BJ (cell line): ENCODE measurements around the gene TPRKB. TPM values are rescaled to one million over a fixed set of nuclear protein-coding genes. Genes with fewer than 3 reads are reported as not detected.
A peak's percentile ranks its signal among the peaks of the same experiment; 100 is the strongest.
"Not testable (repeated sequence)": the region's sequence is repeated elsewhere in the genome, so short reads cannot be mapped to it uniquely, and the experiment has no call there.

ENCODE experiments used
- CTCF ChIA-PET: fragments of 350-600 bp; formaldehyde crosslinking; extraction: SDS; loops from one replicate; lab custom pipeline; 2021; ENCODE audit warnings: antibody characterized with exemption, inconsistent platforms; lab: Yijun Ruan, JAX
- POLR2A ChIA-PET: fragments of 300-600 bp; sonication (Branson Sonifier 250); formaldehyde crosslinking; extraction: SDS; loops from one replicate; lab custom pipeline; 2021; ENCODE audit warnings: antibody characterized with exemption; lab: Charles Lee
- DNase-seq: peaks from one replicate; pipeline ENCODE4 v3.0.0-alpha.2; 2011; ENCODE audit warnings: low read depth
- H3K27me3 ChIP-seq: 2 replicates; pipeline ENCODE4 v1.6.0; 2011; ENCODE audit warnings: low read length; ENCODE audit not compliant: control insufficient read depth, insufficient read depth
- H3K36me3 ChIP-seq: 2 replicates; pipeline ENCODE4 v1.5.1; 2011; ENCODE audit warnings: low read length; ENCODE audit not compliant: control insufficient read depth, insufficient read depth
- H3K4me3 ChIP-seq: 2 replicates; pipeline ENCODE4 v1.5.1; 2011; ENCODE audit warnings: low read depth, mild to moderate bottlenecking, control low read depth, low read length
- CTCF ChIP-seq: IDR thresholded peaks from 2 replicates; pipeline ENCODE4 v1.5.1; 2011; ENCODE audit warnings: low read depth, mild to moderate bottlenecking, control low read depth, inconsistent platforms, low read length, moderate library complexity; ENCODE audit not compliant: insufficient read depth
- polyA minus RNA-seq: library from RNA; depleted of rRNA, polyadenylated mRNA; stranded (reverse); fragments of >200 nt; gene quantifications from 2 replicates; pipeline ENCODE4 v1.2.3, GENCODE V29; 2011; rRNA and poly(A)+ RNA removed
- polyA plus RNA-seq: library from polyadenylated mRNA; depleted of rRNA; stranded (reverse); fragments of >200 nt; gene quantifications from 2 replicates; pipeline ENCODE4 v1.2.3, GENCODE V29; 2011; rRNA removed

The TPRKB gene
- polyA plus RNA-seq = 16.0 and 23.8 TPM in 2 replicates
- polyA minus RNA-seq = 2.8 and 4.0 TPM in 2 replicates

DNA sequence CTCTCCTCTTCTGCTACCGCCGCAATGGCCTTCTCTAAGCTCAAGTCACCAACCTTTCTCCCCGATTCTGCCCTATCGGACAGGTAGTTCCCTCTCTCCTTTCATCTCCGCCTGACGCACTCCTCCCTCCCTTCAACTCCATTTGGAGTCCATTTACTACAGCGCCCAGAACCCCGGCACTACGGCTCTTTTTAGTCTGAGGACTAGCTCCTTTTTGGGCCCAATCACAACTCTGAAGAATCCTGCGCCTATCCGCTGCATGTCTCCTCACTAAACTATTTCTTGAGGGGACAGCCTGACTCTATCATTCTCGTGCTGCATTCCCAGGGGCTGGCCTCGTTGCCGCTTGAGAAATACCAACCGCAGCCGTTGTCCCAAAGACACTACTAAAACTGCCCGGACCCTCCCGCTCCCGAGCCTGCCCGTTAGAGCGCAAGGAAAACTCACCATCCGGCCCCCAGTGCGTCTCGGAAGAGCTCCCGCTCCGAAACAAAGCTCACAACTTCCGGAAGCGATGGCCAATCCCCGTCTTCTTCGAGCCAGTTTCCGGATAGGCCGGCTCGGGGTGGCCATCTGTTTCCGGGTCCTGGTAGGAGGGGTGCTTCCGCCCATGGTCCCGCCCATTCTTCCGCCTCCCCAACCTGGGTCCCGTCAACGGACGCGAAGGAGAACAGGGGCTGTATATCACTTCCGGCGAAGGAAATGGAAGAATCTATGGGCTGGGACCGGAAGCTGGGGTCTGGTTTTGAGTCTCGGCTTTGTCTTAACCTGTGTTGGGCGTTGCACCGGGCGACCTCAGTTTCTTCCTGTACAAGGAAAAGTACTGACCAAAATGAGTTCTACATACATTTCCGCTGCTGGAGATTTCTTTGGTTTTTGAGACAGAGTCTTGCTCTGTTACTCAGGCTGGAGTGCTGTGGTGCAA lies at the start of gene TPRKB:
Gene TPRKB, minus strand, starts transcription at position 491 of the 925 bp plus-strand sequence. CDS start 2,776 bp downstream, outside the sequence.
- CTCF ChIA-PET = no interaction called here
- no peak for TF ChIP-seq CTCF
- no peaks in the 10 kb centered on the region for H3K27me3 ChIP-seq
- H3K36me3 ChIP-seq = peaks cover 5% of the 10 kb centered on the region; the same call in 1 of the 2 replicates
- POLR2A ChIA-PET = no interaction called here
- H3K4me3 ChIP-seq = peak within 1 kb of the TSS; percentile 76
- DNase-seq = peak; percentile 88

DNA sequence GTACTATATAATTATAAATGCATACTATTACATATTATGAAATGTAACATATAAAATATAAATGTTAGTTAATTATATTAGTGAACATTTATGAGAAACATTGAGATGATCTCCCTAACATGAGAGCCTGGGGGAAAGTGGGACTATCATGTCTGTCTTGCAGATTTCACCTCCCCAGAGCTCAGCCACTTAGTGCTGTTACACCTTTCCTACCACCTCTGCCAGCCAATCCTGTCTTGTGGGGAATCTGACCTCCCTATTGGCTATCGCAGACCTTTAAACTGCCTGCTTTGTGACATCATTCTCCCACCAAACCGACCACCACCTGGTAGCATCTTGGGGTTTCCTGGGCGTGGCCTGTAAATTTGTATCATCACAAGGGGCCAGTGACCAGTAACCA lies 46.7 kb upstream of the TPRKB start, which contains the start of gene C2orf78:
Gene C2orf78, plus strand, starts transcription at position 301 of the 400 bp plus-strand sequence. CDS start 127 bp downstream, outside the sequence.
- H3K4me3 ChIP-seq, POLR2A ChIA-PET, CTCF ChIA-PET, DNase-seq, H3K27me3 ChIP-seq, H3K36me3 ChIP-seq: not testable (repeated sequence)

DNA sequence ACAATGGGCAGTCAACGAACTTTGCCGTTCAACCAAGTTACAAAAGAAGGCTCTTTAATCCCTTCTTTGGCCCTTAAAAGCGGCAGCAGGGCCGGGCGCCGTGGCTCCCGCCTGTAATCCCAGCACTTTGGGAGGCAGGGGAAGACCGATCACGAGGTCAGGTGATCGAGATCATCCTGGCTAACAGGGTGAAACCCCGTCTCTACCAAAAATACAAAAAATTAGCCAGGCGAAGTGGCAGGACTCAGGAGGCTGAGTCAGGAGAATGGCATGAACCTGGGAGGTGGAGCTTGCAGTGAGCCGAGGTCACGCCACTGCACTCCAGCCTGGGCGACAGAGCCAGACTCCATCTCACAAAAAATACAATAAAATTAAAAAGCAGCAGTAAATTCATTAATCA lies 46.3 kb upstream of the TPRKB start:
- H3K4me3 ChIP-seq, CTCF ChIA-PET, POLR2A ChIA-PET, H3K36me3 ChIP-seq, H3K27me3 ChIP-seq, DNase-seq: not testable (repeated sequence)

- ChIA-PET CTCF (no interaction called here), POLR2A (no interaction called here)
- DNase-seq = no peak
- Histone ChIP-seq H3K36me3 (0 out of 2 replicates have a peak, but pooled peaks cover 2% of the 10 kb centered on the region), H3K4me3 (peak overlapping the region; percentile 100), H3K27me3 (no peaks in the 10 kb centered on the region)
- no peak for TF ChIP-seq CTCF
Measured at GRCh38 chr2:73780237-73780582, 43.1 kb upstream of the TPRKB start.

- DNase-seq = peak; percentile 70
- ChIA-PET CTCF (interaction anchor here (0.6 to 0.9 kb wide), 2 partner anchors 30 to 470 kb away, joined by 3 to 4 read pairs; no protein-coding TSS in a partner anchor), POLR2A (no interaction called here)
- H3K27me3 ChIP-seq = no peaks in the 10 kb centered on the region
- peaks cover 2% of the 10 kb centered on the region; the same call in 1 of the 2 replicates for H3K36me3 ChIP-seq
- H3K4me3 ChIP-seq = peak within 1 kb of the TSS; percentile 100
- TF ChIP-seq CTCF = peak; percentile 96
Measured at GRCh38 chr2:73779467-73780236, 42.5 kb upstream of the TPRKB start, which contains the start of gene DUSP11. TSS of gene DUSP11 (minus strand) at chr2:73780103. CDS start at chr2:73779974, 129 bp downstream.

GRCh38 chr2:73778867-73779466 lies 41.8 kb upstream of the TPRKB start:
- POLR2A ChIA-PET, DNase-seq, H3K36me3 ChIP-seq, H3K27me3 ChIP-seq: not testable (repeated sequence)
- CTCF ChIA-PET = interaction anchor here (0.6 to 0.9 kb wide), 2 partner anchors 30 to 471 kb away, joined by 3 to 4 read pairs; no protein-coding TSS in a partner anchor
- H3K4me3 ChIP-seq = peak overlapping the region; percentile 100
